Brain pericyte (primary cell): Measurements from ENCODE around the gene CALML5.

Source experiments
- DNase-seq: peaks from one replicate; pipeline ENCODE4 v3.0.0-alpha.2; 2012; ENCODE audit warnings: low read depth, low spot score

The CALML5 gene

DNA sequence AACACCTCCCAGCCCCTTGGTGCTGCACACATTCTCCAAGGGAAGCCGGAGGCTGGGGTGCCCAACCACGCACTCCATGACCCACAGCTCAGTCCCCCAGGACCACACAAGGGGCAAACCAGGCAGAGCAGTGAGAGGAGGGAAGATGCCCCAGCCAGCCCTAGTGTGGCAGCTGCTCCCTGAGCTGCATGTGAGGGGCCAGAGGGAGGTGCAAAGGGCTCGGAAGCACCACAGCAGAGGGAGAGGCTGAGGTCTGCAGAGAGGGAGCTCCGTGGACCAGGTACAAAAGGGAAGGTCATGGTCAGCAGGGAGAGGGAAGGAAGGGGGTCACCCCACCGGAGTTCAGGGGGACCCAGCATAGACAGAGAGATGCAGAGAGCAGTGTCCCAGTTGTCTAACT is 1.5 kb upstream of the CALML5 start:
- DNase-seq, result no peak

DNA sequence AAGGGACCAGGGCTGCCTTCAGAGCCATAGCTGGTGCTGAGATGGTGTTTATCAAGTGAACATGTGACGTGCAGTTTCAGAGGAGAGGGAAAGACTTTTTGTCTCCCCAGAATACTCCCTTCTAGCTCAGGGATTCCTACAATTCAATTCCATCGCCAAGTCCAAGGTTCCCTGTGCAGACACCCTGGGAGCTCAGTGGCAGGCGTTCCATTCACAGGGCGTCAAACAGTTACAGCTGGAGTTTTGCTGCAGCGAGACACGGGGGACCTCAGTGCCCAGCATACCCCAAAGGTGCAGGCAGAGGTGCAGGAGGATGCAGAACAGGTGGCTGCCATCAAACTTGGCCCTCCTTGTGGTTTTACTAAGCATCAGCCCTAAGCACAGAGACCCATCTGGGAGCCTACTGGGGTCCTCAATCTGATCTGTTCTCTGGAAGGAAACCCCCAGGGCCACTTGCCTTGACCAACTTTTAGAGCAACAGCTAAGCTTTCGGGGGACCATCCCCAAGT is 846 bp upstream of the CALML5 start:
- no peak for DNase-seq

- DNase-seq, result no peak
Observed at GRCh38 chr10:5498791-5499492, 428 bp downstream of the CALML5 start.

GRCh38 chr10:5497948-5498730 is 1.2 kb downstream of the CALML5 start:
- no peak for DNase-seq

- DNase-seq, result no peak
Observed at GRCh38 chr10:5497289-5497688, 2.1 kb downstream of the CALML5 start.

GRCh38 chr10:5496261-5497250 is 2.8 kb downstream of the CALML5 start:
- no peak for DNase-seq

DNA sequence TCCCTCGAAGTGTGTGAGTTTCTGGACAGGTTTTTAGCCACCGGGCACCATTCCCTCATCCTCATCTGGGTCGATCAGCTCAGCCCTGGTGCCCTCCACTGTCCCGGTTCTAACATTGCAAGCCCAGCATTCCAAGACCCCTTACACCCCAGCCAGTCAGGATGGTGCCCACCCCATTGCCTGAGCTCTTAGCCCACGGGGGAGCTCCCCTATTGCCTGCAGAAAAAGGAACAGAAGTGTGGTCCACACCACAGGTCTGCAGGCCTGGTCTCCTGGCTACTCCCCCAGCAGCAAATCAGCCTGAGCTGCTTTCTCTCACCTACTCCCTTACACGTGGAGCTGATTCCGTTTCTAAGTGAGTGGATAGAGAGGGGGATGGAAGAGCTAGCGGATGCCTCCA is 4.8 kb downstream of the CALML5 start:
- DNase-seq, result no peak

GRCh38 chr10:5493691-5494090 is 5.7 kb downstream of the CALML5 start:
- no peak for DNase-seq

DNA sequence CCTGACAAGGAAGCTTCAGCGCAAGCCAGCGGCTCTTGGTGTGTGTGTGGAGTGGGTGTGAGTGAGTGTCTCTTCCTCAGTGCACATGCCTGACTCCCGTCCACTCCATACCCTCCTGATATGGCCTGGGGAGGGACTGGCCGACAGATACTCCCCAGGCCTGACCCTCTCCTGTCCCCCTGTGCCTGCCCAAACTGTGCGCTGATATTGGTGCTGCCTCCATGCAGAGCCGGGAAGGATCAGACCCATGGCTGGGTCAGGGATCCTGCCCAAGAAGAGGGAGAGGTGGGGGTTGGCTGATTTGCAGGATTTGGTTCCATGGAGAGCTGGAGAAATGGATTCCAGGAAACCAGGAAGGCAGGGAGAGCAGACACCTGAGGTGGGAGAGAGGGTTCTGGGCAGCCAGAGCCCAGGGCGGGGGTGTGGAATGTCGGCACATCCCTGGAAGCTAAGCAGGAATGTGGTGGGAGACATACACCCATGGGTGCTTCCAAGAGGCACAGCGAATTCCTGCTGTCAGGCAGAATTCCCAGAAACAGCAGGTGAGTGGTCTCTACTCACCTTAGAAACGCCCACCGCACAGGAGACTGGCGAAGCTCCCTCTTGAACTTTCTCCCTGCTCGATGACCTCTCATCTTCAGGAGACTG is 6.3 kb downstream of the CALML5 start:
- DNase-seq, result no peak

GRCh38 chr10:5492322-5492855 is 7.0 kb downstream of the CALML5 start:
- DNase-seq, result no peak

GRCh38 chr10:5491477-5491876 is 7.9 kb downstream of the CALML5 start:
- no peak for DNase-seq

- DNase-seq, result no peak
Observed at GRCh38 chr10:5490698-5491464, 8.5 kb downstream of the CALML5 start.

DNA sequence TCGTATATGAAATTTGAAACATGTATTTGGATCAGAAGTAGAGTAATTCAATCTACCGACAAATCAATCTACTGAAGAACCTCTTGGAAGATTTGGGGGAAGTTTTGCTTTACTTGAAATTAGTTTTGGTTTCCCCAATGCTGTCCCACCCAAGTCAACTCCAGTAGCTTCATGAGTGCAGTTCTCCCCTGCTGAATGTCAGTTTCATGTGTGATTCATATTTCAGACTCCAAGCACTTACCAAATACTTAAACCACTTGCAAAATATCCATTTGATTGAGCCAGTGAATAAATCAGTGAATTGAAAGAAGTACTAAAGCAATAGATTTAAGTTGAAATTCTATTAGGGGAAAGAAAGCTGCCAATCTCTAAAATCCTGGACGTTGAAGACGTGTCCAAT is 9.3 kb downstream of the CALML5 start:
- no peak for DNase-seq

DNA sequence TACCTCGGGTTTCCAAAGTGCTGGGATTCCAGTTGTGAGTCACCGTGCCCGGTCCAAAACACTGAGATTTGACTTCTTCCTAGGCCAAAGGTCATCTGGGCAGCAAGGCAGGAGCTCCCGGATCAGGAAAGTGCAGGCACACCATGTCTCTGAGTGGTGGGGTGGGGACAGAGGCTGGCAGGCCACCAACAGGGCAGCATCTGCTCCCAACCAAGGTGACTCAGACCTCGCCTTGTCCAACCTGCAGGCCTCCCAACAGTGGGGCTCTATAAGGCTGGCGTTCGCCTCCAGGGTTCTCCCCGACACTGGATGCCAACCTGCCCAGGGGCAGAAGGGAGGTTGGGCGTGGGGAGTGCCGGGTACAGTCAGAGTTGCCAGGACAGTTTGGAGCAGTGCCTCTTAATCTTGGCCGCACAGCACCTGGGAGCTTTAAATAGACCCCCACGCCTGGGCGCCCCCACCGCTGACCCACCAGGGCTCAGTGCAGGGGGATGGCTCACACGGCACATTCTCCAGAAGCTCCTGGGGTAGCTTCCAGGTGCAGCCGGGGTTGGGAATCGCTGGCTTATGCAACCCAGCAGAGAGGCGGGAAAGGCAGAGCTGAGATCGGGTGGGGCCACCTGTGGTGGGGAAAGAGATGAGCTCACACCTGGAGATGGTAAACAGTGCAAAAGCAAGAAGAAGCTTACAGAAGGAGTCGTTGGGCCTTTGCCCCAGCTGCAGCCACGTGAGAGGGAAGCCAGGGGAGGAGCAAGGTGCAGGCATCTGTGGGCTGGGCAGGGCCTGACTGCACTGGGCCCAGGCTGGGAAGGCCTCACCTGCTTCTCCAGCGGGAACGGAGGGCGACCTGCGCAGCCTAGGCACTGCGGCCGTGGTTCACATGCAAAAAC is 10.9 kb downstream of the CALML5 start:
- no peak for DNase-seq

DNA sequence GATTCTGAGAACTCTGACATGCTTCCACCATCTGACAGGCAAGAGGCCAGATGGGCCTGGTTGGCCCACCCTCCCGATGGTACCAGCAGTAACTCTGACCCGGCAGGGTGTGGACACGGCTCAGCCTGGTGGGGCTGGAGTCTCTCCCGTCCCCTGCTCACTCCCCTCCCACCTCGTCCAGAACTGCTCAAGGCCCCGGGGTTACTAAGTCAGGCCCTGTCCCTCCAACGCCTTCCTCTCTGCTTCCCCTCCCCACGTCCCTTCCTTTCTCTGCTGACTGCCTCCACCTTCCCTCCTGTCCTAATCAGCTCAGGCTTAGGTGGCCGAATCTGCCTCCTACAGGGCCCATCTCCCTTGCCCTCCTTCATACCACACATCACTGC is 12.5 kb downstream of the CALML5 start:
- DNase-seq, result no peak

DNA sequence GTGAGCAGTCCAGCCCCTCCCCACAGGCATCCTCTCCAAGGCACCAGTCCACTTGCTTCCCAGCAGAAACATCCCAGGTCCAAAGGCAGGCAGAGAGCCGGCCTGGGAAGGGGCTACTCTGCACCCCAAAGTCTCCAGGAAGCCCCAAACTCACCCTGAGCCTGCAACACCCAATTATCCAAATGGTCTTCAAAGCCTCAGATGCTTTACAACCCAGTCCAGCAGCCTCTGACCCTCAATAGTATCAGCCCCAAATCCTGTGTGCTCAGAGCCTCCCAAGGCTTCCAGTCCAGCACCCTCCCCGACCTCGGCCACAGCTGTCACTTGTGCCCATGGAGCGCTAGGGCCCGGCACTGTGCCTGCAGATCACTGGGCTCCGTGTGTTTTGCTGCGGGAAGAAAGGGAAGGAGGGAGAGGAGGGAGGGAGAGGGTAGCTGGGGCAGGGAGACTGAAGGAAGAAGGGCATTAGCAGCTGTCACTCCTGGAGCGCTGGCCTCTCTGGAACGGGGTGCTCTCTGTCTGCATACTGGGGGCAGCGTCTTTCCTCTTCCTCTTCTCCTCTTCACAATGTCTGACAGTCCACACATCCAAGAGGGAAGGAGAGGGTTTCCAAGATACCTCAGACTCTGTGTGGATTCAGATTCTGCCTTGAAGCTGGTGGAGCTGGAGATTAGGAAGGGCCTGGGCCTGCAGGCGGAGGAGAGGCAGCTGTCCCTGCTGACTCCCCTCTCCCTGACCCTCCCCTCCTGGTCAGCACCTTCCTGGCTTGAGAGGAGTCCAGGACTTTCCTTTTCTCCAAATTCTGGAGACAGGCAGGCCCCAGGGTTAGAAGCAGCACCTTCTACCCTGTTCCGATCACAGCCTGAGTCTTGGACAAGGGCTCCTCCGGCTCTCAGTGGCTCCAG is 13.2 kb downstream of the CALML5 start:
- DNase-seq, result no peak

- no peak for DNase-seq
Observed at GRCh38 chr10:5485290-5485689, 14.1 kb downstream of the CALML5 start.

DNA sequence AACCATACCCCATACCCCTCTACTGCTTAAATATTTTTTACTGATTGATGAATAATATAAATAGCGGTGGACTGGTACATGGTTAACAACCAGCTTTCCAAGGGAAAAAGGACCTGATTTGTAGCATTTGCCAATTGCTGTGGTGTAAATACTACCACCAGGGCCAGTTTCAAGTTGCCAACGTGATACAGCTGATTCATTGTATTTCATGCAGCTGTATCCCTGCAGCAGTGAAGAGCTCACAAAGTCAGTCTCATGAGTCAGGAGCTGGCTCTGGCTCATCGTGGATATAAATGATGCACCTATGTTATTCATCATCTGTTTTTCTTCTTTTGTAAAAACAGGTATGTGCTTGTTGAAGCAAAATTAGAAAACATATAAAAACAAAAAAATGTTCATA is 15.2 kb downstream of the CALML5 start:
- DNase-seq, result no peak
